ENCODE results near the gene KRT35.

The KRT35 gene

DNA sequence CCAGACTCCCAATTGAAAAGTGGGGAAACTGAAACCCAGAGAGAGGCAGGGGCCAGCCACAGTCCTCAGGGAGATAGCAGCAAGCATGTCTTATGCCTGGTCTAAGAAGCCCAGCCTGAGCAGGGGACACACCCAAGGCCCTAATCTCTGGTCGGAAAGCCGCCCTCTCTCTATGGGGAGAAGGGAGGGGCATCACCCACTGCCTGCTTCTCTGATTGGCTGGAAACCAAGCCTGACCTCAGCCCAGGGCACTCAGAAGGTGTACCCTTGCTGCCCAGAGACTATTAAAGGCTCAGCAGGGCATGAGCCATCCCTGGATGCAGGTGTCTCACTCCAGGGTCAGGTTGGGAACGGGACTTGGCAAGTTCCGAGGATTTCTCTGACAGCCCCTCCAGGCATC, 30.2 kb upstream of the KRT35 start:
- Histone ChIP-seq H3K27me3 (ENCODE audit: control insufficient read depth, insufficient read depth, low read length) (no peaks in the 10 kb centered on the region), H3K9me3 (ENCODE audit: control insufficient read depth, insufficient read depth, low read depth, low read length) (no peaks in the 10 kb centered on the region), H3K36me3 (ENCODE audit: control insufficient read depth, insufficient read depth, low read length) (no peaks in the 10 kb centered on the region), H3K27ac (ENCODE audit: low read depth, low read length) (no peak overlapping the region), H3K4me3 (ENCODE audit: low read depth, low read length) (no peak overlapping the region), H3K4me1 (ENCODE audit: control insufficient read depth, insufficient read depth, low read length) (peaks cover 18% of the 10 kb centered on the region), H3K9ac (ENCODE audit: low read length) (no peak overlapping the region)

DNA sequence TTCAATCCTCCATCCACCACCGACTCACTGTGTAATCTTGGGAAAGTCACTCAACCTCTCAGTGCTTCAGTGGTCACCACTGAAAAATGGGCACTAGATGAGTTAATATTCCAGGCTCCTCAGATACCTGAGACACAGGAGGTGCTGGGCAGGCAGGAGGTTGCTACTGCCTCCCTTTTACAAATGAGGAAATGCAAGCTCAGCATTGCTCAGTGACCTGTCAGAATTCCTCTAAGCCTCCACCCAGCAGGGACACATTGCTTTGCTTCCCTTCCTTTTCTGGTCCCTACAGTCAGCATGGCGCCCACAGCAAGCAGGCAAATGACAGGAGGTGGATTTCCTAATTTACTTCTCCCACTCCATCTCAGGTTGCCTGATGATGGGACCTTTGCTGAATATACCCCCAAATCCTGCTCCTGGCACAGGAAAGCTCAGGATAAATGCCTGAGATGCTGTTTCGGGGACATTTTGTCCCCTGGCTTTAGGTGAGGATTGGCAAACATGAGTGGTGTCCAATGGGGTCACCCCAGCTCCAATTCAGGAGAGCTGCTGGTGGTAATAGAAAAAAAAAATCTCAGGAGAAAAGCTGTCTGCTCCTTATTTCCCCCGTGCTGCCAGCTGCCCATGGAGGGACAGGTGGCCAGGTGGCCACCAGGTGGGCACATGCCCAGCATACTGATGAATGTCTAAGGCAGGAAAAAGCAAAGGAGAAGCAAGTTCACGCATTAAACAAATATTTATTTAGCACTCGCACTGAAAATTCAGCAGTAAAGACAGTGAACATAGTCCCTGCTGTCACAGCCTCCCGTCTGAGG, 29.5 kb upstream of the KRT35 start:
- H3K4me3 ChIP-seq (ENCODE audit: low read depth, low read length), result no peak overlapping the region
- peaks cover 18% of the 10 kb centered on the region for H3K4me1 ChIP-seq (ENCODE audit: control insufficient read depth, insufficient read depth, low read length)
- H3K9me3 ChIP-seq (ENCODE audit: control insufficient read depth, insufficient read depth, low read depth, low read length), result no peaks in the 10 kb centered on the region
- H3K27ac ChIP-seq (ENCODE audit: low read depth, low read length), result no peak overlapping the region
- H3K9ac ChIP-seq (ENCODE audit: low read length), result no peak overlapping the region
- no peaks in the 10 kb centered on the region for H3K36me3 ChIP-seq (ENCODE audit: control insufficient read depth, insufficient read depth, low read length)
- H3K27me3 ChIP-seq (ENCODE audit: control insufficient read depth, insufficient read depth, low read length), result no peaks in the 10 kb centered on the region

DNA sequence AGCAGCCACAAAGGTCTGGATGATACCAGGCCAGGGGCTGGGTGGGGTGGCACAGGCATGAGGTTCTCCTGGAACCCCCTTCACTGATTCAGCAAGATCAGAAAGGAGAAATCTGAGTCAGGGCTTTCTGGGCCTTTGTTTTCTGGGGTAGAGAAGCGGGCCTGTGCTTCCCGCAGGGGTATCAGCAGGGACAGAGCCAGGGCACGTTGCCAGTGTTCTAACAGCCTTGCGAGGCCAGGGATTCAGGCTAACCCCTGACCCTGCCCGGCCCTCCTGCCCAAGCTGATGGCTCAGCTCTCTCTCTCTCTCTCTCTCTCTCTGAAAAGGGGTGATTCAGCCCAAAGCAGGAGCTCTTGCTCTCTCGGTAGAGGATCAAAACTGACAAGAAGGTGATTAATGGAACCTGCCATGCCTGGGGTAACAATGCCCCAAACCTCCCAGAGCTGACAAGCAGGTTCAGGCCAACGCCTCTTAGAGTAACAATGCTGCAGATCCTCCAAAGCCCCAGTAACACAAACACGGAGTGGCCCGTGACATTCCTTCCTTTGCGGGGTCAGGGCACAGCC, 26.4 kb upstream of the KRT35 start:
- Histone ChIP-seq H3K9me3 (ENCODE audit: control insufficient read depth, insufficient read depth, low read depth, low read length) (no peaks in the 10 kb centered on the region), H3K9ac (ENCODE audit: low read length) (no peak overlapping the region), H3K4me3 (ENCODE audit: low read depth, low read length) (no peak overlapping the region), H3K4me1 (ENCODE audit: control insufficient read depth, insufficient read depth, low read length) (peaks cover 18% of the 10 kb centered on the region), H3K27ac (ENCODE audit: low read depth, low read length) (no peak overlapping the region), H3K27me3 (ENCODE audit: control insufficient read depth, insufficient read depth, low read length) (no peaks in the 10 kb centered on the region), H3K36me3 (ENCODE audit: control insufficient read depth, insufficient read depth, low read length) (no peaks in the 10 kb centered on the region)

DNA sequence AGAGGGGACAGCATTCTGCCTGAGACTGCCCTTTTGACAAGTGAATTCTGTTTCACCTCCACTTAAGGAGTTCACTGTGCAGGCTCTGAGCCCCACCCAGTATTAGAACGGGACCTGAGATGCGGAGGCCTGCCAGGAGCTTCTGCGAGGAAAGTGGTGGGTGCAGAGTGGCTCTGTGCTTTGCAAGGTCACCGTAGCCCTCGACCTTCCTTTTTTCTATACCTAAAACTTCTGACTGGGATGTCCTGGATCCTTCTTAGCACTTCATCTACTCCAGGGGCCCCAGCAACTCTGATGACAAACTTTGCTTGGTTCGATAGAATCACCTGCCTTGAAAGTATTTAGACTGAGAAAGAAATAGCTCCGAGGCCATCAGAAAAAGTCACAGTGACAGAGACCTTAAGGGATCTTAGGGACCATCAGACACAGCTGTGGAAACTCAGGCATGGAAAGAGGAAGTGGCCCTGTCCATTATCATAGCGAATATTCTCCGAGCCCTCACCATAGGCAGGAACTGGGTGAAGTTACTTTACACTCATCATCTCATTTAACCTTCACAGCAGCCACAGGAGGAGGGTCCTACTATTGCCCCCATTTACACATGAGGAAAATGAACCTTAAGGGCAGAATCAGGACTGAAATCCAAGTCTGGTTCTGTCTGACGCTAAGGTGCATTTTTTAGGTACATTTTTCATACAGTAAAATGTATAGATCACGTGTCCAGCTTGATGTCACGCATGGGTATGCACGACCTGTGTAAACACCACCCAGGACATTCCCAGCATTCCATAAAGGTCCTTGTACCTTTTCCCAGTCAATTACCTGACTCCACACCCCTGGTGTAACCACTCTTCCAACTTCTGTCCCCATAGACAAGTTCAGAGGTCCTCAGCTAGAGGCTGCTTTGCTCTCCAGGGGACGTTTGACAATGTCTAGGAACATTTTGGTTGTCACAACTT, 25.1 kb upstream of the KRT35 start:
- Histone ChIP-seq H3K27me3 (ENCODE audit: control insufficient read depth, insufficient read depth, low read length) (no peaks in the 10 kb centered on the region), H3K27ac (ENCODE audit: low read depth, low read length) (no peak overlapping the region), H3K4me1 (ENCODE audit: control insufficient read depth, insufficient read depth, low read length) (peaks cover 15% of the 10 kb centered on the region), H3K36me3 (ENCODE audit: control insufficient read depth, insufficient read depth, low read length) (no peaks in the 10 kb centered on the region), H3K4me3 (ENCODE audit: low read depth, low read length) (no peak overlapping the region), H3K9ac (ENCODE audit: low read length) (no peak overlapping the region), H3K9me3 (ENCODE audit: control insufficient read depth, insufficient read depth, low read depth, low read length) (no peaks in the 10 kb centered on the region)

DNA sequence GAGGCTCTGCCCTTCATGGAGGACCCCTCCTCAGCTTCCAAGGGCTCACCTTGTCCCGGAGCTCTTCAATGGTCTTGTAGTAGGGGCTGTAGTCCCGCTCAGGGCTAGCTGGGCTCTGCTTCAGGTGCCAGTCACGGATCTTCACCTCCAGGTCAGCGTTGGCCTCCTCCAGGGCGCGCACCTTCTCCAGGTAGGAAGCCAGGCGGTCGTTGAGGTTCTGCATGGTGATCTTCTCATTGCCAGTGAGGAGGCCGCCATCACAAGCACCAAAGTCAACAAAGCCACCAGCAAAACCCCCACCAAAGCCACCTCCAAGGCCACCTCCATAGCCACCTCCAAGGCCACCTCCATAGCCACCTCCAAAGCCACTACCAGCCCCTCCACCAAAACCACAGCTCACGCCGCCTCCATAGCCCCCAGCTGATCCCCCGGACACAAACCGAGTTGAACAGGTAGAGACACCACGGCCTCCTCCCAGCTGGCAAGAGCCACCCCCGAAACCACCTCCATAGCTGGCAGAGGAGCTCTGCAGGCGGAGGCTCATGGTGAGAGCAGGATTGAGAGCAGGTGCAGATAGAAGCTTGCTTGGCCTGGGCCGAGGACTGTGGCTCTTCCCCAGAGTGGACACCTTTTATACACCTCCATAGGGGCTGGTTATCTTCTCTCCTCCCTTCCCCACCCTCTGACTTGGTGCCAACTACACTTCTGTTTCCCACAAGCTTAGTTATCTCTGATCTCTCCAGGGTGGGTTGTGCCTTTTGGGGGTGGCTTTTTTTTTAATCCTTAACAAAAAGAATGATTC, 24.3 kb upstream of the KRT35 start, which contains the start of gene KRT13:
Gene KRT13, minus strand, starts transcription at position 606 of the 802 bp plus-strand sequence. Its CDS starts 62 bp downstream, at position 544.
- peaks cover 15% of the 10 kb centered on the region for H3K4me1 ChIP-seq (ENCODE audit: control insufficient read depth, insufficient read depth, low read length)
- no peaks in the 10 kb centered on the region for H3K36me3 ChIP-seq (ENCODE audit: control insufficient read depth, insufficient read depth, low read length)
- no peak within 1 kb of the TSS for H3K4me3 ChIP-seq (ENCODE audit: low read depth, low read length)
- no peak within 1 kb of the TSS for H3K27ac ChIP-seq (ENCODE audit: low read depth, low read length)
- no peaks in the 10 kb centered on the region for H3K27me3 ChIP-seq (ENCODE audit: control insufficient read depth, insufficient read depth, low read length)
- H3K9me3 ChIP-seq (ENCODE audit: control insufficient read depth, insufficient read depth, low read depth, low read length), result no peaks in the 10 kb centered on the region
- no peak within 1 kb of the TSS for H3K9ac ChIP-seq (ENCODE audit: low read length)

- no peak overlapping the region for H3K4me3 ChIP-seq (ENCODE audit: low read depth, low read length)
- no peaks in the 10 kb centered on the region for H3K27me3 ChIP-seq (ENCODE audit: control insufficient read depth, insufficient read depth, low read length)
- H3K27ac ChIP-seq (ENCODE audit: low read depth, low read length), result no peak overlapping the region
- H3K9me3 ChIP-seq (ENCODE audit: control insufficient read depth, insufficient read depth, low read depth, low read length), result no peaks in the 10 kb centered on the region
- no peaks in the 10 kb centered on the region for H3K36me3 ChIP-seq (ENCODE audit: control insufficient read depth, insufficient read depth, low read length)
- H3K4me1 ChIP-seq (ENCODE audit: control insufficient read depth, insufficient read depth, low read length), result peaks cover 18% of the 10 kb centered on the region
- no peak overlapping the region for H3K9ac ChIP-seq (ENCODE audit: low read length)
These were observed 23.5 kb upstream of the KRT35 start for GRCh38 chr17:41504246-41504977.

DNA sequence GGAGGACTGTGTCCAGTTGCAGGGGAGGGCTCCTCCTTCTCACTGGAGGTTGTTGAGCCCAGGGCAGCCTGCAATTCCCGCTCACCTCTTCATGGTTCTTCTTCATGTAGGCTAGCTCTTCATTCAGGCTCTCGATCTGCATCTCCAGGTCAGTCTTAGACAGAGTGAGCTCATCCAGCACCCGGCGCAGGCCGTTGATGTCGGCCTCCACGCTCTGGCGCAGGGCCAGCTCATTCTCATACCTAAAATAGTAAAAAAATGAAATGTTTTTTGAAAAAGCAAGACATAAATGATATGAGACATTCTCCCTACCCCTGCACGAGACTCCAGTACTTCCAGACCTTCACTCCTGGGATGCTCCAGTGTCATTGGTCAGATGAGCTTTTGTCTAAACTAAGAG, 22.3 kb upstream of the KRT35 start:
- Histone ChIP-seq H3K27ac (ENCODE audit: low read depth, low read length) (no peak overlapping the region), H3K36me3 (ENCODE audit: control insufficient read depth, insufficient read depth, low read length) (no peaks in the 10 kb centered on the region), H3K9ac (ENCODE audit: low read length) (no peak overlapping the region), H3K4me1 (ENCODE audit: control insufficient read depth, insufficient read depth, low read length) (peaks cover 25% of the 10 kb centered on the region), H3K4me3 (ENCODE audit: low read depth, low read length) (no peak overlapping the region), H3K27me3 (ENCODE audit: control insufficient read depth, insufficient read depth, low read length) (no peaks in the 10 kb centered on the region), H3K9me3 (ENCODE audit: control insufficient read depth, insufficient read depth, low read depth, low read length) (no peaks in the 10 kb centered on the region)

- Histone ChIP-seq H3K27me3 (ENCODE audit: control insufficient read depth, insufficient read depth, low read length) (no peaks in the 10 kb centered on the region), H3K4me1 (ENCODE audit: control insufficient read depth, insufficient read depth, low read length) (peaks cover 35% of the 10 kb centered on the region), H3K27ac (ENCODE audit: low read depth, low read length) (no peak overlapping the region), H3K4me3 (ENCODE audit: low read depth, low read length) (peak overlapping the region; percentile 1; the same call in 1 of the 2 replicates), H3K9ac (ENCODE audit: low read length) (no peak overlapping the region), H3K9me3 (ENCODE audit: control insufficient read depth, insufficient read depth, low read depth, low read length) (no peaks in the 10 kb centered on the region), H3K36me3 (ENCODE audit: control insufficient read depth, insufficient read depth, low read length) (no peaks in the 10 kb centered on the region)
These were observed 19.4 kb upstream of the KRT35 start for GRCh38 chr17:41500131-41500911.

DNA sequence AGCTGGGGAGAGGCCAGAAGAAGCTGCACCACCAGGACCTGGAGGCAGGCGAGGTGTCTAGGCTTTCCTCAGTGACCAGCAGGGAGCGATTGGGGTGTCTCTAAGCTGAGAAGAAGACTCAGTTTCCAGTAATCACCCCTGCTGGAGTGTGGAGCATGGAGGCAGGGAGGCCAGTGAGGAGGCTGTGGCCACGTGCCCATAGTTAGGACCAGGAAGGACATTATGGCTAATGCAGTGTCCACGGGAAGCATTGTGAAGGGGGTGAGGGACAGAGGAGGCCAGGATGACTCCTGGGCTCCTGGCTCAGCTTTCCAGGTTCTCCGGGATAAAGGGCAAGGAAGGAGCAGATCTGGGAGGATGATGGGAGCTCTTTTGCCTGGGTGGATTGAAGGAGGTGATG, 18.8 kb upstream of the KRT35 start:
- H3K9me3 ChIP-seq (ENCODE audit: control insufficient read depth, insufficient read depth, low read depth, low read length), result no peaks in the 10 kb centered on the region
- H3K9ac ChIP-seq (ENCODE audit: low read length), result no peak overlapping the region
- H3K4me3 ChIP-seq (ENCODE audit: low read depth, low read length), result no peak overlapping the region
- no peaks in the 10 kb centered on the region for H3K27me3 ChIP-seq (ENCODE audit: control insufficient read depth, insufficient read depth, low read length)
- H3K36me3 ChIP-seq (ENCODE audit: control insufficient read depth, insufficient read depth, low read length), result no peaks in the 10 kb centered on the region
- no peak overlapping the region for H3K27ac ChIP-seq (ENCODE audit: low read depth, low read length)
- H3K4me1 ChIP-seq (ENCODE audit: control insufficient read depth, insufficient read depth, low read length), result peaks cover 35% of the 10 kb centered on the region
